ENCODE measurements around the gene TBC1D30.
A peak's percentile ranks its signal among the peaks of the same experiment; 100 is the strongest.
"Not testable (repeated sequence)": the region's sequence is repeated elsewhere in the genome, so short reads cannot be mapped to it uniquely, and the experiment has no call there.

Gene TBC1D30

GRCh38 chr12:64802180-64802775 is 22.2 kb upstream of the TBC1D30 start:
- peak in 1 of 2 donors; percentile 44 for DNase-seq (ENCODE audit: low read depth in 2 of 2)

- no peak for DNase-seq (ENCODE audit: low read depth in 2 of 2)
These were observed 18.3 kb upstream of the TBC1D30 start for GRCh38 chr12:64806173-64806572.

GRCh38 chr12:64806593-64807460 is 17.6 kb upstream of the TBC1D30 start:
- no peak for DNase-seq (ENCODE audit: low read depth in 2 of 2)

- DNase-seq (ENCODE audit: low read depth in 2 of 2): no peak
These were observed 16.3 kb upstream of the TBC1D30 start for GRCh38 chr12:64808110-64808509.

GRCh38 chr12:64810831-64811230 is 13.6 kb upstream of the TBC1D30 start:
- no peak for DNase-seq (ENCODE audit: low read depth in 2 of 2)

GRCh38 chr12:64813723-64814122 is 10.7 kb upstream of the TBC1D30 start:
- DNase-seq (ENCODE audit: low read depth in 2 of 2): no peak

- DNase-seq (ENCODE audit: low read depth in 2 of 2): no peak
These were observed 10.0 kb upstream of the TBC1D30 start for GRCh38 chr12:64814432-64814831.

GRCh38 chr12:64819816-64820402 is 4.5 kb upstream of the TBC1D30 start:
- DNase-seq (ENCODE audit: low read depth in 2 of 2): no peak

- no peak for DNase-seq (ENCODE audit: low read depth in 2 of 2)
These were observed 3.9 kb upstream of the TBC1D30 start for GRCh38 chr12:64820593-64820992.

GRCh38 chr12:64821116-64821630 is 3.3 kb upstream of the TBC1D30 start:
- DNase-seq (ENCODE audit: low read depth in 2 of 2): no peak

GRCh38 chr12:64824130-64824499 is 332 bp upstream of the TBC1D30 start:
- DNase-seq (ENCODE audit: low read depth in 2 of 2): no peak

GRCh38 chr12:64825143-64826021 is 935 bp downstream of the TBC1D30 start:
- DNase-seq (ENCODE audit: low read depth in 2 of 2): no peak

GRCh38 chr12:64826234-64826633 is 1.8 kb downstream of the TBC1D30 start:
- DNase-seq (ENCODE audit: low read depth in 2 of 2): peak; percentile 21 to 36

GRCh38 chr12:64828713-64829112 is 4.3 kb downstream of the TBC1D30 start:
- no peak for DNase-seq (ENCODE audit: low read depth in 2 of 2)

- no peak for DNase-seq (ENCODE audit: low read depth in 2 of 2)
These were observed 9.5 kb downstream of the TBC1D30 start for GRCh38 chr12:64833928-64834327.

- DNase-seq (ENCODE audit: low read depth in 2 of 2): no peak
These were observed 11.5 kb downstream of the TBC1D30 start for GRCh38 chr12:64835901-64836300.

- no peak for DNase-seq (ENCODE audit: low read depth in 2 of 2)
These were observed 12.4 kb downstream of the TBC1D30 start for GRCh38 chr12:64836856-64837255.

GRCh38 chr12:64837427-64837826 is 13.0 kb downstream of the TBC1D30 start:
- no peak for DNase-seq (ENCODE audit: low read depth in 2 of 2)

- no peak for DNase-seq (ENCODE audit: low read depth in 2 of 2)
These were observed 15.7 kb downstream of the TBC1D30 start for GRCh38 chr12:64840119-64840518.

- DNase-seq (ENCODE audit: low read depth in 2 of 2): no peak
These were observed 16.7 kb downstream of the TBC1D30 start for GRCh38 chr12:64840949-64841717.

- not testable (repeated sequence) for DNase-seq (ENCODE audit: low read depth in 2 of 2)
These were observed 24.0 kb downstream of the TBC1D30 start for GRCh38 chr12:64848409-64848808.
